NCI-H345 (cell line): ENCODE measurements around the gene TGM4.

Experiments used
- DNase-seq: peaks from one replicate; lab custom pipeline; 2025; lab: John Stamatoyannopoulos, UW

Gene TGM4

DNA sequence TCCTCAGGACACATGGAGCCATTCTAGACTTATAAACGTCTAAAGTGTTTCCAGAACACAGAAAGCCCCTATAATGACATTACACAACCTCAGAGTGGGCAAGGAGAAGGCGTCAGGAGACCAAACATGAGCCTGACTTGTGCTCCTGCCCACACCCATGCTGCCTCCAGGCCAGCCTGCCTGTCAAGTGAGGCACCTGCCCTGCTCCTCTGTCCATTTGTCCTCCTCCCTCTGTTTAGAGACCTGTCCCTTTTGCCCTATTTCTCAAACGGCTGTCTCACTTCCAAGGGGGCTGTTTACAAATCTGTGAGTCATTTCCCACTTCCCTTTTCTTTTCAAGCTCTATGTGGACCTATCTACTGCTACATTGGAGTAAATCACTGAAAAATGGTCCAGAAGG, 80.6 kb downstream of the TGM4 start:
- DNase-seq: no peak

DNA sequence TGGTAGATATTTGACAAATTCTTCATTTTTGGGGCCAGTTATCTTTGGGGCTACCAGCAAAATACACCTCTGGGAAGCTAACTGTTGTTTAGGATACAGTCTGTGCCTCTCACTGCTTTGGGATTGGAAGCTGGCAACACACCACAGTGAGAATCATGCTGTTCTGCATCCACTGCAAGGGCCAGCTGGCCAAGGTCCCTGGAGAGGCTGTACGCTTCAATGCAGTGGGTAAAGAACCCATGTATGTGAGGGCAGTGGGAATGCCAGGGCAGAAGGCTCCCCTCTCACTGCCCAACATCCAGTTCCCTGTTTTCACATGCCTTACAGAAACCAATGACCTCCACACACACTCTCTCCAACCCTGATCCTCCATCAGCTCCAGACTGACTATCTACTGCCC, 81.5 kb downstream of the TGM4 start:
- no peak for DNase-seq

GRCh38 chr3:44957986-44958385, 83.6 kb downstream of the TGM4 start:
- DNase-seq: no peak

- no peak for DNase-seq
Observed at GRCh38 chr3:44958386-44958785, 84.0 kb downstream of the TGM4 start.

DNA sequence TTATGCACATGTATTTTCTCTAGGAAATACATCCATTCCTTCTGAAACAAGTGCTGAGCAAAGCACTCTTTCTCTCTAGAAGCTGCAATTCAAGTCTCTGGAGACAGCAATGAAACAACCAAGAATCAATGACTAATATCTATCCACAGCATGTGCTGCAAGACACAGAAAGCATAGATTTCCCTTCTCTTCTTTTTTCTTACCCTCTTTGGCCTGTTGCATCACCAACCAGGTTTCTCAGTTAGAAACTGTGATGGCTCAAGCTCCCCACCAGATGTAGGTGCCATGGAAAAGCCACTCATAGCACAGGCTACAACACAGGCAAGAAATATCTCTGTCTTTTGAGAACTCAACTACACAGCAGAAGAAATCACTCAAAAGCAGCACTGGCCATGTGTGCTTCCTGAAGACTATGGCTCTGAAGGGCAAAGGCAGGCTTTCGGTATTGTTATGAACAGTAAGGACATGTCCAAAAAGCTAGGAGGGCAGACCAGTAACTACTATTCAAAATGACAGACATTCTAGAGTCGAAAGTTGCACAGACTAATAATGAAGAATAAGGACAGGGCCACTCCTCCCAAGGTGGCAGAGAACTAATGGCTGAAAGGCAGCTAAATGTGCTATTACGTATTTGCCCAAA, 86.1 kb downstream of the TGM4 start:
- no peak for DNase-seq

DNA sequence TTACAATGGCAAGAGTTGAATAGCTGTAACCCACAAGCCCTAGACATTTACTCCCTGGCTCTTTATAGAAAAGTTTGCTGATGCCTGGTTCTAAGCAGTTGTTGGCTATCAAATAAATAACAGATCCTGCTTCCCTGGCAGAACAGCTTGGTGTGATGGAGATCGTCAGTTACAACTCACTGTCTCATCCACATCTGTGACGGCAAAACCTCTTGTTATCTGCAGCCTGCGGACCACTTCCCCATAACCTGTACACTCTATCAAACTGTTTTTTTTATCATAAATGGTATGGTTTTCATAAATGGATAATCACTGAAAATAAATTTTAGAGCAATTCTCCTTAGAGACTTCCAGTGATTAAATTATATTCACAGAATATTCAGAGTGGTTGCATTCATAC, 87.5 kb downstream of the TGM4 start:
- DNase-seq: no peak

- DNase-seq: no peak
Observed at GRCh38 chr3:44962621-44963393, 88.4 kb downstream of the TGM4 start.

GRCh38 chr3:44963571-44964325, 89.3 kb downstream of the TGM4 start:
- DNase-seq: no peak
